Testis (tissue), 3 donors: ENCODE measurements around the gene CYTH2. TPM values are rescaled to one million over a fixed set of nuclear protein-coding genes. Genes with fewer than 3 reads are reported as not detected.

Experiments used
- DNase-seq: peaks from one replicate; pipeline ENCODE4 v3.0.0-alpha.2; 2019
- H3K27ac ChIP-seq, 2 donors: fragments of 200-600 bp; sonication (generic); one replicate each; pipeline ENCODE4 v1.5.1; 2019
- H3K27me3 ChIP-seq: fragments of 200-600 bp; sonication (generic); one replicate; pipeline ENCODE4 v1.5.1; 2019
- H3K36me3 ChIP-seq: fragments of 200-600 bp; sonication (generic); one replicate; pipeline ENCODE4 v1.5.1; 2017; ENCODE audit warnings: low read depth; ENCODE audit errors: missing control alignments
- H3K4me1 ChIP-seq: fragments of 200-600 bp; sonication (generic); one replicate; pipeline ENCODE4 v1.5.1; 2019
- H3K4me3 ChIP-seq, 2 donors: fragments of 200-600 bp; sonication (generic); one replicate each; pipeline ENCODE4 v1.5.1; 2017 to 2019
- H3K9me3 ChIP-seq: fragments of 200-600 bp; sonication (generic); one replicate; pipeline ENCODE4 v1.5.1; 2017
- CTCF ChIP-seq, 3 experiments: fragments of 450-650 bp in 2 of 3; fragments of 200-600 bp in 1 of 3; sonication (generic) in 1 of 3; IDR thresholded peaks; one replicate each; pipeline ENCODE4 v1.5.1; 2016 to 2019; ENCODE audit warnings: antibody characterized with exemption in 3 of 3, mild to moderate bottlenecking in 2 of 3, moderate library complexity in 1 of 3
- POLR2A ChIP-seq: fragments of 450-650 bp; IDR thresholded peaks from one replicate; pipeline ENCODE4 v1.6.1; 2017; ENCODE audit warnings: antibody characterized with exemption, mild to moderate bottlenecking, moderate library complexity
- WGBS, 2 donors: methylation state at CpG; one replicate each; pipeline ENCODE4 v1.1.5; 2018; 5-methylcytosine and 5-hydroxymethylcytosine counted together
- intact Hi-C: fragments of 100-400 bp; cut with DNase I; formaldehyde crosslinking; loops from one replicate; pipeline ENCODE4 v1.15.1; 2023; ENCODE audit warnings: low total_unique reads
- polyA plus RNA-seq: library from polyadenylated mRNA; stranded (reverse); fragments of 350-450 nt; fragmentation: Illumina TruSeq; extraction: RNeasy Lipid Tissue Mini Kit (QIAGEN cat#74804); gene quantifications from one replicate; pipeline ENCODE4 v1.2.3, GENCODE V29; 2014; ENCODE audit warnings: low read depth, low replicate concordance; ENCODE audit not compliant: insufficient read depth
- total RNA-seq, 2 donors: library from RNA; depleted of rRNA; stranded (reverse); fragments of >200 nt; gene quantifications; one replicate each; pipeline ENCODE4 v1.2.3, GENCODE V29; 2016

CYTH2 gene
- total and polyA plus RNA-seq, 3 donors from 2014 or later: 92.7 to 132 (median 123) TPM

GRCh38 chr19:48529156-48529555, 60.0 kb downstream of the CYTH2 start:
- no peak for TF ChIP-seq POLR2A
- Histone ChIP-seq H3K9me3 (no peaks in the 10 kb centered on the region), H3K27ac (no peak overlapping the region), H3K4me3 (no peak overlapping the region), H3K36me3 (no peaks in the 10 kb centered on the region), H3K27me3 (no peaks in the 10 kb centered on the region), H3K4me1 (no peaks in the 10 kb centered on the region)
- DNase-seq: no peak
- 96 to 100% methylated on average over 4 of the region's 4 CpGs for WGBS, 2 donors
- intact Hi-C loops: no loop called here

- Histone ChIP-seq H3K27me3 (no peaks in the 10 kb centered on the region), H3K4me3 (no peak overlapping the region), H3K9me3 (no peaks in the 10 kb centered on the region), H3K27ac (no peak overlapping the region), H3K4me1 (no peaks in the 10 kb centered on the region), H3K36me3 (no peaks in the 10 kb centered on the region)
- intact Hi-C loops: no loop called here
- DNase-seq: no peak
- 75 to 76% methylated on average over 20 of the region's 20 CpGs for WGBS, 2 donors
- TF ChIP-seq CTCF (IDR thresholded peaks at IDR 0.05): no peak
Observed at GRCh38 chr19:48530066-48530720, 61.0 kb downstream of the CYTH2 start.

DNA sequence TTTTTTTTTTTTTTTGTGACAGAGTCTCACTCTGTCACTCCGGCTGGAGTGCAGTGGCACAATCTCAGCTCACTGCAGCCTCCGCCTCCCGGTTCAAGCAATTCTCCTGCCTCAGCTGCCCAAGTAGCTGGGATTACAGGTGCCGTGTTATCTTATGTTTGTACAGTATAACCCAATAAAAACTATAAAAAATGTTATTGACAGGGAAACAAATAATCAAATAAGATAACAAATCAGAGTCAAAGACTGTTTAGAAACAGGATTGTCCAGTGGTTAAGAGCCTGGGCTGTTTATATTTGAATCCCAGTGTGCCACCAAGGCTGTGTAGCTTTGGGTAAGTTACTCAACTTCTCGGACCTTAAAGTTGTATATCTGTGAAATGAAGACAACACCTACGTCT, 61.6 kb downstream of the CYTH2 start:
- Histone ChIP-seq H3K4me3 (no peak overlapping the region), H3K36me3 (no peaks in the 10 kb centered on the region), H3K27ac (no peak overlapping the region), H3K27me3 (no peaks in the 10 kb centered on the region), H3K4me1 (no peaks in the 10 kb centered on the region), H3K9me3 (no peaks in the 10 kb centered on the region)
- no peak for TF ChIP-seq CTCF (IDR thresholded peaks at IDR 0.05)
- TF ChIP-seq POLR2A: no peak
- DNase-seq: no peak
- intact Hi-C loops: no loop called here
- WGBS, 2 donors: 75 to 85% methylated on average over 6 of the region's 6 CpGs

Other genes starting within 250 kb of the CYTH2 start
- gene CARD8, start 213.5 kb upstream of the CYTH2 start, total RNA-seq: 10 to 100 TPM; 45.4 to 68.4 TPM
- gene CARD8, start 213.5 kb upstream of the CYTH2 start, polyA plus RNA-seq: 53.9 TPM
- gene ZNF114, start 199.3 kb upstream of the CYTH2 start, total RNA-seq: 1 to 10 TPM; 2.4 to 3.9 TPM
- gene ZNF114, start 199.3 kb upstream of the CYTH2 start, polyA plus RNA-seq: 0.22 TPM
- gene EMP3, start 143.8 kb upstream of the CYTH2 start, total RNA-seq: 10 to 100 TPM; 28.6 to 31.3 TPM
- gene EMP3, start 143.8 kb upstream of the CYTH2 start, polyA plus RNA-seq: 88.3 TPM
- gene TMEM143, start 105.4 kb upstream of the CYTH2 start, total RNA-seq: 10 to 100 TPM; 14.1 to 22.9 TPM
- gene TMEM143, start 105.4 kb upstream of the CYTH2 start, polyA plus RNA-seq: 5.0 TPM
- 10 to 100 TPM; 21.8 to 26.1 TPM for gene SYNGR4, start 105.0 kb upstream of the CYTH2 start, total RNA-seq
- 112 TPM for gene SYNGR4, start 105.0 kb upstream of the CYTH2 start, polyA plus RNA-seq
- gene KDELR1, start 77.8 kb upstream of the CYTH2 start, total RNA-seq: 100 to 1,000 TPM; 149 to 155 TPM
- gene KDELR1, start 77.8 kb upstream of the CYTH2 start, polyA plus RNA-seq: 187 TPM
- gene GRIN2D, start 75.7 kb upstream of the CYTH2 start, total RNA-seq: 1 to 10 TPM; 2.4 to 2.7 TPM
- gene GRIN2D, start 75.7 kb upstream of the CYTH2 start, polyA plus RNA-seq: 1.4 TPM
- 10 to 100 TPM; 32.8 to 35.2 TPM for gene GRWD1, start 23.4 kb upstream of the CYTH2 start, total RNA-seq
- 17.8 TPM for gene GRWD1, start 23.4 kb upstream of the CYTH2 start, polyA plus RNA-seq
- gene KCNJ14, start 13.8 kb upstream of the CYTH2 start, total RNA-seq: 1 to 10 TPM; 1.6 to 2.2 TPM
- 0.66 TPM for gene KCNJ14, start 13.8 kb upstream of the CYTH2 start, polyA plus RNA-seq
- gene LMTK3, start 42.5 kb downstream of the CYTH2 start, total RNA-seq: 1 to 10 TPM in 1 of 2 donors, under 1 TPM in 1; 0.62 to 1.7 TPM
- 0.96 TPM for gene LMTK3, start 42.5 kb downstream of the CYTH2 start, polyA plus RNA-seq
- gene SULT2B1, start 82.8 kb downstream of the CYTH2 start, total RNA-seq: 1 to 10 TPM; 1.1 to 1.4 TPM
- 1.0 TPM for gene SULT2B1, start 82.8 kb downstream of the CYTH2 start, polyA plus RNA-seq
- 100 to 1,000 TPM in 1 of 2 donors, 10 to 100 TPM in 1; 72.6 to 147 TPM for gene SPACA4, start 137.4 kb downstream of the CYTH2 start, total RNA-seq
- 145 TPM for gene SPACA4, start 137.4 kb downstream of the CYTH2 start, polyA plus RNA-seq
- gene FAM83E, start 145.7 kb downstream of the CYTH2 start, total RNA-seq: 1 to 10 TPM in 1 of 2 donors, under 1 TPM in 1; 0.99 to 1.6 TPM
- gene FAM83E, start 145.7 kb downstream of the CYTH2 start, polyA plus RNA-seq: 2.2 TPM
- gene RPL18, start 149.8 kb downstream of the CYTH2 start, total RNA-seq: 1,000 to 10,000 TPM; 1,047 to 1,537 TPM
- 1,050 TPM for gene RPL18, start 149.8 kb downstream of the CYTH2 start, polyA plus RNA-seq
- gene SPHK2, start 150.1 kb downstream of the CYTH2 start, total RNA-seq: 10 to 100 TPM; 31.2 to 43.1 TPM
- 47.6 TPM for gene SPHK2, start 150.1 kb downstream of the CYTH2 start, polyA plus RNA-seq
- gene DBP, start 168.0 kb downstream of the CYTH2 start, total RNA-seq: 10 to 100 TPM; 48.9 to 51.0 TPM
- gene DBP, start 168.0 kb downstream of the CYTH2 start, polyA plus RNA-seq: 30.4 TPM
- 1 to 10 TPM; 6.3 to 6.8 TPM for gene CA11, start 176.8 kb downstream of the CYTH2 start, total RNA-seq
- gene CA11, start 176.8 kb downstream of the CYTH2 start, polyA plus RNA-seq: 20.0 TPM
- 1 to 10 TPM; 1.6 to 4.3 TPM for gene NTN5, start 203.6 kb downstream of the CYTH2 start, total RNA-seq
- 0.87 TPM for gene NTN5, start 203.6 kb downstream of the CYTH2 start, polyA plus RNA-seq
- gene FUT2, start 226.6 kb downstream of the CYTH2 start, total RNA-seq: under 1 TPM; 0.12 to 0.47 TPM
- gene FUT2, start 226.6 kb downstream of the CYTH2 start, polyA plus RNA-seq: 0.20 TPM